GM12874 (cell line): ENCODE data around the gene TSPAN11.

Source experiments
- CTCF ChIP-seq: IDR thresholded peaks from 2 replicates; pipeline ENCODE4 v1.5.1; 2011; ENCODE audit warnings: low read depth, mild to moderate bottlenecking, control low read depth, low read length, moderate library complexity; ENCODE audit not compliant: insufficient read depth

TSPAN11 gene

DNA sequence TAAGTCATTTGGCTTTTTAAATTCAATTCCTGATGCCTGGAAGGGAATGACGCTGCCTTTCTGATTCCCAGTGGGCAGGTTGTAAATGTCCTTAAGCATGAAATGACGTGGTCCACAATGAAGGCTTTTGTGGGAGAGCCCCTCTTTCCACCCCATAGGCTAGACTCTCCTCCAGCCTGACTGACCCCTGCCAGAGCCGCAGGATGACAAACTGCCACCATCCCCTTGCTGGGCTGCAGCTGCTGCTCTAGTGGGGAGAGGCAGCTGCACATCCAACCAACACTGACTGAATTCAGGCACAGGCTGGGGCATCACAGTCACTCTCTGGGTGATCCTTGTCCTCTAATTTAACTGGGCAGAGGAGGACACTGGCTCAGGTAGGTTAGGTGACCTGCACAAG, 6.3 kb downstream of the TSPAN11 start:
- TF ChIP-seq CTCF: no peak

DNA sequence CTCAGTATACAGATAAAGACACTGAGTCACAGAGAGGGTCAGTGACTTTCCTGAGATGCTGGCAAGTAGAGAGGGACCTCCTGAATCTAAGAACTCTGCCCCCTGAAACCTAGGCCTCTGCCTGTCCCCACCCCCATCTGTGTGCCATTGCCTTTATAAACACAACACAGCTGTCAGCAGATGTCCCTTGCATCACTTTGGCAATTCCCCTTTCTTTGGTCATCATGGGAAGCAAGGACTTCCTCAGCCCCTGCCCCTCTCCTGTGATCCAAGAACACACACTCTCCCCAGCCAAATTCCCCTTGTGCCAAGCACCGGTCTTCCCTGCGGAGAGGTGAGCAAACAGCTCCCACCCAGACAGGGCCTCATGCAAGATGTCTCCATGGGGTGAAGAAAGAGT, 8.3 kb downstream of the TSPAN11 start:
- TF ChIP-seq CTCF: no peak

GRCh38 chr12:30936036-30936435, 9.5 kb downstream of the TSPAN11 start:
- TF ChIP-seq CTCF: no peak

DNA sequence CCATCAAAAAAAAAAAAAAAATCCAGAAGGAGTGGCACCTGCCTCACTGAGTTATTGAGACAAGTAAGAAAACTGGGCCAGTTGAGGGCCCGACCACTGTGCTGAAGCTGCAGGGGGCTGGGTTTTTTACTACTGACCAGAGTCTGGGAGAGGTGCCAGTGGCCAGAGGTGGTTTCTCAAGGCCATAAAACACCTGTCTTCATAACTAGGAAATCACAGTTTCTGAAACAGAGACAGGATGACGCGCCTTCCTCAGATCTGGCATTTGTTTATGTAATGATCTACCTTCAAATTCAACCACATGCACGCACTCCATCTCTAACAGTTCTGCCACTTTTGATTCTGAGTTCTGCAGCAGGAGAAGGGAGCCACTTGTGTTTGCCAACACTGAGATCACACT, 12.7 kb downstream of the TSPAN11 start:
- TF ChIP-seq CTCF: no peak

GRCh38 chr12:30942486-30942885, 15.9 kb downstream of the TSPAN11 start:
- TF ChIP-seq CTCF: no peak

DNA sequence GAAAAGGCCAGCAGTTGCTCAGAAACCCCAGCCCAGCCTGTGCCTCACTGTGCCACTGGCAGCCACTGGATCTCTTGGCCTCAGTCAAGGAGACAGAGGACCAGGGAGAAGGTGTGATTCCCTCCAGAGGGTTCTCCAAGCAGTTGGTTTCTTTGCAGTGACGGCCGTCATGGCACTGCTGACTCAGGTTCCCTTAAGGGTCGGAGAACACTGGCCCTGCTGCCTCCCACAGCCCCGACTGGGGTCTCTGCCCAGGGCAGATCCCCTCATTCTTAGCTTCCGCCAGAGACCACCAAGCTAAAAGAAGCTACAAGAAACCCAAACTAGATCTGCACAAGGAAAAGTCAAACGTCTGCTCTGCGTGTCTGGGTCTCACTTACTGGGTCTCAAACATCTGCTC, 16.4 kb downstream of the TSPAN11 start:
- TF ChIP-seq CTCF: no peak

- no peak for TF ChIP-seq CTCF
Measured at GRCh38 chr12:30945443-30946164, 19.1 kb downstream of the TSPAN11 start.

GRCh38 chr12:30952015-30952414, 25.5 kb downstream of the TSPAN11 start:
- TF ChIP-seq CTCF: no peak
